Breast epithelium (tissue), 4 donors: ENCODE data around the gene CDH13. TPM values are rescaled to one million over a fixed set of nuclear protein-coding genes. Genes with fewer than 3 reads are reported as not detected.

ENCODE experiments used
- DNase-seq, 2 donors: peaks; one replicate each; pipeline ENCODE4 v3.0.0-alpha.2; 2019; ENCODE audit warnings: low spot score in 2 of 2
- H3K27ac ChIP-seq, 2 donors: fragments of 200-600 bp; sonication (generic) in 1 of 2; one replicate each; pipeline ENCODE4 v1.5.1; 2016 to 2019; ENCODE audit warnings: mild to moderate bottlenecking in 1 of 2
- H3K27me3 ChIP-seq, 2 donors: fragments of 200-600 bp; sonication (generic) in 1 of 2; one replicate each; pipeline versions ENCODE4 v1.5.1 to v1.6.0; 2017 to 2019; ENCODE audit warnings: control low read depth in 1 of 2, mild to moderate bottlenecking in 1 of 2
- H3K36me3 ChIP-seq: fragments of 200-600 bp; one replicate; pipeline ENCODE4 v1.5.1; 2019
- H3K4me1 ChIP-seq, 2 donors: fragments of 200-600 bp; sonication (generic); one replicate each; pipeline ENCODE4 v1.5.1; 2016 to 2019; ENCODE audit warnings: control low read depth in 1 of 2
- H3K4me3 ChIP-seq, 3 donors: fragments of 200-600 bp; sonication (generic); 1 replicate in 2 of 3; 2 replicates in 1 of 3; pipeline ENCODE4 v1.5.1; 2016 to 2019; ENCODE audit warnings: mild to moderate bottlenecking in 3 of 3, moderate library complexity in 2 of 3
- H3K9me3 ChIP-seq, 2 donors: fragments of 200-600 bp; sonication (generic) in 1 of 2; one replicate each; pipeline ENCODE4 v1.5.1; 2016 to 2019; ENCODE audit warnings: control low read depth in 1 of 2
- CTCF ChIP-seq, 3 donors: fragments of 450-650 bp; IDR thresholded peaks; one replicate each; pipeline ENCODE4 v1.5.1; 2016 to 2017; ENCODE audit warnings: antibody characterized with exemption in 3 of 3, mild to moderate bottlenecking in 3 of 3, moderate library complexity in 3 of 3
- POLR2A ChIP-seq: fragments of 450-650 bp; IDR thresholded peaks from one replicate; pipeline ENCODE4 v1.6.1; 2016; ENCODE audit warnings: antibody characterized with exemption, mild to moderate bottlenecking, moderate library complexity
- POLR2AphosphoS5 ChIP-seq, 3 donors: sonication (generic); formaldehyde crosslinking; IDR thresholded peaks; one replicate each; pipeline ENCODE4 v1.6.1; 2017; ENCODE audit warnings: antibody characterized with exemption in 3 of 3
- intact Hi-C: fragments of 100-400 bp; cut with DNase I; formaldehyde crosslinking; loops from one replicate; pipeline ENCODE4 v1.15.1; 2023; ENCODE audit warnings: low total_unique reads
- total RNA-seq, 3 donors: library from RNA; depleted of rRNA; stranded (reverse); fragments of >200 nt; gene quantifications; one replicate each; pipeline ENCODE4 v1.1.0, GENCODE V29; 2016

CDH13 gene
- total RNA-seq, 3 donors from 2014 or later: 6.0 to 13.1 (median 11.5) TPM

- Histone ChIP-seq H3K4me3 (no peak overlapping the region), H3K27me3 (peaks cover 0 to 5% of the 10 kb centered on the region in 2 donors), H3K9me3 (no peaks in the 10 kb centered on the region), H3K4me1 (no peaks in the 10 kb centered on the region), H3K36me3 (no peaks in the 10 kb centered on the region), H3K27ac (no peak overlapping the region)
- intact Hi-C loops: no loop called here
- no peak for DNase-seq
- TF ChIP-seq POLR2A (no peak), POLR2AphosphoS5 (IDR thresholded peaks at IDR 0.05) (no peak), CTCF (IDR thresholded peaks at IDR 0.05) (no peak)
Measured at GRCh38 chr16:83588070-83588469, 961.3 kb downstream of the CDH13 start.

GRCh38 chr16:83589576-83589975 lies 962.8 kb downstream of the CDH13 start:
- TF ChIP-seq CTCF (IDR thresholded peaks at IDR 0.05): no peak
- TF ChIP-seq POLR2AphosphoS5 (IDR thresholded peaks at IDR 0.05): no peak
- TF ChIP-seq POLR2A: no peak
- Histone ChIP-seq H3K27me3 (peaks cover 0 to 5% of the 10 kb centered on the region in 2 donors), H3K9me3 (no peaks in the 10 kb centered on the region), H3K36me3 (no peaks in the 10 kb centered on the region), H3K27ac (no peak overlapping the region), H3K4me3 (no peak overlapping the region), H3K4me1 (no peaks in the 10 kb centered on the region)
- no peak for DNase-seq
- intact Hi-C loops: no loop called here

- no peak overlapping the region for H3K27ac ChIP-seq
- TF ChIP-seq CTCF (IDR thresholded peaks at IDR 0.05) (no peak), POLR2AphosphoS5 (IDR thresholded peaks at IDR 0.05) (no peak), POLR2A (no peak)
- H3K4me1 ChIP-seq: no peaks in the 10 kb centered on the region
- H3K36me3 ChIP-seq: no peaks in the 10 kb centered on the region
- H3K27me3 ChIP-seq: no peaks in the 10 kb centered on the region
- no peak for DNase-seq
- intact Hi-C loops: no loop called here
- no peak overlapping the region for H3K4me3 ChIP-seq
- no peaks in the 10 kb centered on the region for H3K9me3 ChIP-seq
Measured at GRCh38 chr16:83592778-83593177, 966.0 kb downstream of the CDH13 start.

GRCh38 chr16:83599789-83600462 lies 973.2 kb downstream of the CDH13 start:
- no peak overlapping the region for H3K27ac ChIP-seq
- H3K9me3 ChIP-seq: no peaks in the 10 kb centered on the region
- H3K4me1 ChIP-seq: no peaks in the 10 kb centered on the region
- no peaks in the 10 kb centered on the region for H3K36me3 ChIP-seq
- H3K27me3 ChIP-seq: no peaks in the 10 kb centered on the region
- no peak overlapping the region for H3K4me3 ChIP-seq
- no peak for TF ChIP-seq POLR2AphosphoS5 (IDR thresholded peaks at IDR 0.05)
- TF ChIP-seq POLR2A: no peak
- no peak for TF ChIP-seq CTCF (IDR thresholded peaks at IDR 0.05)
- no peak for DNase-seq
- intact Hi-C loops: no loop called here

- no peak for DNase-seq
- H3K27ac ChIP-seq: no peak overlapping the region
- H3K27me3 ChIP-seq: no peaks in the 10 kb centered on the region
- TF ChIP-seq POLR2AphosphoS5 (IDR thresholded peaks at IDR 0.05) (no peak), CTCF (IDR thresholded peaks at IDR 0.05) (no peak), POLR2A (no peak)
- H3K4me1 ChIP-seq: no peaks in the 10 kb centered on the region
- no peaks in the 10 kb centered on the region for H3K9me3 ChIP-seq
- no peaks in the 10 kb centered on the region for H3K36me3 ChIP-seq
- H3K4me3 ChIP-seq: no peak overlapping the region
- intact Hi-C loops: no loop called here
Measured at GRCh38 chr16:83602761-83603722, 976.3 kb downstream of the CDH13 start.
